Thoracic aorta (tissue), 2 donors: Measurements from ENCODE around the gene NCOA5. TPM values are rescaled to one million over a fixed set of nuclear protein-coding genes. Genes with fewer than 3 reads are reported as not detected.

Experiments
- ATAC-seq: fragments of 150-250 bp; one replicate; pipeline ENCODE4 v1.8.0; 2017; ENCODE audit warnings: low read depth; ENCODE audit not compliant: insufficient number of reproducible peaks, low FRiP score
- DNase-seq: peaks from one replicate; pipeline ENCODE4 v3.0.0-alpha.2; 2020; ENCODE audit warnings: low spot score
- H3K27ac ChIP-seq, 2 donors: fragments of 200-600 bp; sonication (generic); 1 replicate in 1 of 2; 2 replicates in 1 of 2; pipeline ENCODE4 v1.5.1; 2016; ENCODE audit warnings: mild to moderate bottlenecking in 2 of 2, moderate library complexity in 2 of 2
- H3K27me3 ChIP-seq: fragments of 200-600 bp; sonication (generic); replicated peaks from 2 replicates; pipeline ENCODE4 v1.6.0; 2016; ENCODE audit warnings: mild to moderate bottlenecking; ENCODE audit not compliant: insufficient read depth
- H3K36me3 ChIP-seq: fragments of 200-600 bp; sonication (generic); one replicate; pipeline ENCODE4 v1.5.1; 2016
- H3K4me1 ChIP-seq, 2 donors: fragments of 200-600 bp; sonication (generic); 1 replicate in 1 of 2; 2 replicates in 1 of 2; pipeline versions ENCODE4 v1.5.1 to v1.6.0; 2016; ENCODE audit warnings: low read depth in 2 of 2, mild to moderate bottlenecking in 1 of 2; ENCODE audit not compliant: control insufficient read depth in 1 of 2
- H3K4me3 ChIP-seq: fragments of 200-600 bp; sonication (generic); 2 replicates; pipeline ENCODE4 v1.5.1; 2016; ENCODE audit warnings: mild to moderate bottlenecking
- H3K9me3 ChIP-seq: fragments of 200-600 bp; sonication (generic); 2 replicates; pipeline ENCODE4 v1.5.1; 2016
- total RNA-seq, 2 donors: library from RNA; depleted of rRNA; stranded (reverse); fragments of >200 nt; gene quantifications; one replicate each; pipeline versions ENCODE4 v1.1.0 to v1.2.3, GENCODE V29; 2016
- TF ChIP-seq, protein P1 (sequence below): fragments of 200-600 bp; sonication (generic); IDR thresholded peaks from one replicate; pipeline ENCODE4 v1.5.1; 2019; ENCODE audit warnings: antibody characterized with exemption

The NCOA5 gene
- total RNA-seq, 2 donors from 2014 or later = 23.7 to 28.6 TPM

DNA sequence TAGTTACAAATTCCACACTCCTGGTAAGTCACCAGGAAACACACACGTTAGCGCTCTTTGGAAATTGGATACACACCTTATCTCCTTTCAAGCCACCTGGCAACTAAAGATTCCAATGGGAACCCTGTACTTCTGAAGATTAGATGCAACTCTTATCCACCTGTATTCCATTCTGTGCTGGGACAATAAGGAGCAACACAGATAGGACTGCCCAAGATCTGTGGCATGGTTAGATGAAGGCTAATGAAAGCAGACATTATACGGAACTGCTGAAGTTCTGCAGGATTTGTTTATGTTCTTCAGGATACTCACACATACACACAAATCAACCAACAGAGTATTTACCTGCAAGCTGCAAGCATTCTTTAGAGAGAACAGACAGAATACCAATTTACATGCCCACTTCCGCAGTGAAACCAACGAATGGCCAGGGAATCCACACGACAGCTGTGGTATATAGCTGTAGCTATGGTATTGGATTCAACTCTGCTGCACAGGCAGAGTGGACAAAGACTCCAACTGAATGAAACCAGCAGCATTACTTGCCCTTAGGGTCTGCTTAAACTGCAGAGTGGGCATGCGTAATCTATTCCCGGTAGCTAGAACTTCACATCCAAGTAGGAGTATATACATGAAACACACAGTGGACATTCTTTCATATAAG lies 12.0 kb downstream of the NCOA5 start:
- Histone ChIP-seq H3K4me3 (no peak overlapping the region), H3K27me3 (no peaks in the 10 kb centered on the region), H3K4me1 (peaks cover 27 to 39% of the 10 kb centered on the region in 2 donors), H3K9me3 (no peaks in the 10 kb centered on the region), H3K27ac (no peak overlapping the region), H3K36me3 (peaks cover 26% of the 10 kb centered on the region)
- TF ChIP-seq, protein P1, sequence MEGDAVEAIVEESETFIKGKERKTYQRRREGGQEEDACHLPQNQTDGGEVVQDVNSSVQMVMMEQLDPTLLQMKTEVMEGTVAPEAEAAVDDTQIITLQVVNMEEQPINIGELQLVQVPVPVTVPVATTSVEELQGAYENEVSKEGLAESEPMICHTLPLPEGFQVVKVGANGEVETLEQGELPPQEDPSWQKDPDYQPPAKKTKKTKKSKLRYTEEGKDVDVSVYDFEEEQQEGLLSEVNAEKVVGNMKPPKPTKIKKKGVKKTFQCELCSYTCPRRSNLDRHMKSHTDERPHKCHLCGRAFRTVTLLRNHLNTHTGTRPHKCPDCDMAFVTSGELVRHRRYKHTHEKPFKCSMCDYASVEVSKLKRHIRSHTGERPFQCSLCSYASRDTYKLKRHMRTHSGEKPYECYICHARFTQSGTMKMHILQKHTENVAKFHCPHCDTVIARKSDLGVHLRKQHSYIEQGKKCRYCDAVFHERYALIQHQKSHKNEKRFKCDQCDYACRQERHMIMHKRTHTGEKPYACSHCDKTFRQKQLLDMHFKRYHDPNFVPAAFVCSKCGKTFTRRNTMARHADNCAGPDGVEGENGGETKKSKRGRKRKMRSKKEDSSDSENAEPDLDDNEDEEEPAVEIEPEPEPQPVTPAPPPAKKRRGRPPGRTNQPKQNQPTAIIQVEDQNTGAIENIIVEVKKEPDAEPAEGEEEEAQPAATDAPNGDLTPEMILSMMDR = no peak
- no peak for ATAC-seq
- DNase-seq = no peak

DNA sequence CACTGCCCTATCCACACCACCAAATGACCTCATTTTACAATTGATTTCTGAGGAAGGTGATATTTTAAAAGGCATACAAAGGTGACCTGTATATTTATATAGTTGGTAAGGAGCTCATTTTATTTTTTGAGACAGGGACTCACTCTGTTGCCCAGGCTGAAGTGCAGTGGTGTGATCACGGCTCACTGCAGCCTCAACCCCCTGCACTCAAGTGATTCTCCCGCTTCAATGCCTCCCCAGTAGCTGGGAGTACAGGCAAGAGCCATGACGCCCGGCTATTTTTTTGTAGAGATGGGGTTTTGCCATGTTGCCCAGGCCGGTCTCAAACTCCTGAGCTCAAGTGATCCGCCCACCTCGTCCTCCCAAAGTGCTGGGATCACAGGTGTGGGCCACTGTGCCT lies 13.0 kb downstream of the NCOA5 start:
- TF ChIP-seq, protein P1 = no peak
- ATAC-seq (no peak), DNase-seq (no peak)
- Histone ChIP-seq H3K4me1 (peaks cover 18 to 30% of the 10 kb centered on the region in 2 donors), H3K27me3 (no peaks in the 10 kb centered on the region), H3K4me3 (no peak overlapping the region), H3K27ac (no peak overlapping the region), H3K36me3 (peaks cover 26% of the 10 kb centered on the region), H3K9me3 (no peaks in the 10 kb centered on the region)

DNA sequence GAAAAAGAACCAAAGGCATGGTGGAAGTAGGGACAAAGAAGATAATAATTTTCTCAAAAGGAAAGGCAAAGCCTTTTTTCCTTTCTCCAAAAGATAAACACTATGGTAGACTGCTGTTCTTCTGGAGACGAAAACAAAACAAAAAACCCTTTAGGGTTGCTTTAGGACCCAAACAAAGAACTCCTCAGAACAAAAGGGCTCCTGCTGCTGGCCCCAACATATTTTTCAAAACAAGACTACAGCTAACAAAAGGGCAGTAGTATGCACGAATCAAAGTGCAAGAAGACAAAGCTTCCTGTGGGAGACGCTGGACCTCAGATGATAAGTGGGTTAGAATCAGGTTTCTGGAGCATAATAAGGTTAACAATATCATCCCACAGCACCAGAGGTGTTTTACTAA lies 15.8 kb downstream of the NCOA5 start:
- Histone ChIP-seq H3K4me3 (no peak overlapping the region), H3K27ac (no peak overlapping the region), H3K36me3 (peaks cover 30% of the 10 kb centered on the region), H3K4me1 (peaks cover 0 to 2% of the 10 kb centered on the region in 2 donors), H3K9me3 (no peaks in the 10 kb centered on the region), H3K27me3 (no peaks in the 10 kb centered on the region)
- ATAC-seq = no peak
- TF ChIP-seq, protein P1 = no peak
- no peak for DNase-seq

DNA sequence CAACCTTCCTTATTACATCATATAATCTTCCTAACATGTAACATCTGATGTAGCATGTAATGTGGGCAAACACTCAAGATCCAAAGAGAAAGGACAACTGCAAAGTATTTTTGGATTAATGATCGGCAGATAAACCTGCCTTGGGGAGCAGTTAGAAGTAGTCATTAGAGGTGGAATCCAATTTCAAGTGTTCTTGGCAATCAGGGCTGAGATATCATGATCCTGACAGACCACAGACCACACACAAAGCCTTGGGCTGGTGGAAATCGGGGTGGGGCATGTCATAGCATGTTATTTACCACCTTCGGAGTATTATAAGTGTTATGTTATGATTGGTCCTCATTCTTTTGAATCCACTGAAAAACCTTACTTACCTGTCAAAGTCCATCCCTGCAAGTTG lies 16.3 kb downstream of the NCOA5 start:
- ATAC-seq = no peak
- Histone ChIP-seq H3K4me1 (no peaks in the 10 kb centered on the region), H3K9me3 (no peaks in the 10 kb centered on the region), H3K27me3 (no peaks in the 10 kb centered on the region), H3K4me3 (no peak overlapping the region), H3K27ac (no peak overlapping the region), H3K36me3 (peaks cover 26% of the 10 kb centered on the region)
- DNase-seq = no peak
- TF ChIP-seq, protein P1 = no peak

DNA sequence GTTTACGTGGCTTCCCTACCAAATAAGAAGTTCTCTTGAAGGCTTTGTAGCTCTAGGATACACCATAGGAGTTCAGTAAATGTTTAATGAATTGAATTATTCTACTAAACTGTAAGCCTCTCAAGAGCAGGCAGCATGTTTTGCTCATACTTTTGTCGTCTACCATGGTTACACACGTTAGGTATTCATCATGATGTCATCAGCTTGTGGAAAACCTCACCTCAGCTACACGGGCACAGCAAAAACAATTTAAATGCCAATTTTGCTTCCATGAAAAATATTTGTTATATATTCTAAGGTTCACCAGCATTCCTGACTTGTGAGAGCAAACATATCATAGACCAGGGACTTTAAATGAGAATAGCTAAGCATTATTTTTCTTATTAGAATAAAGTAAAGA lies 16.7 kb downstream of the NCOA5 start:
- Histone ChIP-seq H3K36me3 (peaks cover 27% of the 10 kb centered on the region), H3K9me3 (no peaks in the 10 kb centered on the region), H3K27me3 (no peaks in the 10 kb centered on the region), H3K27ac (no peak overlapping the region), H3K4me1 (no peaks in the 10 kb centered on the region), H3K4me3 (no peak overlapping the region)
- TF ChIP-seq, protein P1 = no peak
- ATAC-seq (no peak), DNase-seq (no peak)
